Neural progenitor cell (in vitro differentiated cells): ENCODE results near the gene KIF15. TPM values are rescaled to one million over a fixed set of nuclear protein-coding genes. Genes with fewer than 3 reads are reported as not detected.

ENCODE experiments used
- DNase-seq: peaks from one replicate; pipeline ENCODE4 v3.0.0-alpha.2; 2016; ENCODE audit warnings: low spot score
- H2AFZ ChIP-seq: fragments of 200-600 bp; sonication (generic); replicated peaks from 2 replicates; pipeline ENCODE4 v1.6.1; 2016; ENCODE audit warnings: antibody characterized with exemption
- H3F3A ChIP-seq: fragments of 200-600 bp; sonication (generic); 2 replicates; pipeline ENCODE4 v1.6.1; 2016; ENCODE audit warnings: antibody characterized with exemption, low read depth
- H3K27ac ChIP-seq: fragments of 200-600 bp; sonication (generic); 2 replicates; pipeline ENCODE4 v1.5.1; 2016; ENCODE audit warnings: mild to moderate bottlenecking
- H3K27me3 ChIP-seq: fragments of 200-600 bp; sonication (generic); 2 replicates; pipeline ENCODE4 v1.6.1; 2016; ENCODE audit warnings: mild to moderate bottlenecking, moderate library complexity
- H3K36me3 ChIP-seq: fragments of 200-600 bp; sonication (generic); 2 replicates; pipeline ENCODE4 v1.5.1; 2016
- H3K4me1 ChIP-seq: fragments of 200-600 bp; sonication (generic); 2 replicates; pipeline ENCODE4 v1.6.1; 2016; ENCODE audit warnings: mixed run types
- H3K4me2 ChIP-seq: fragments of 200-600 bp; sonication (generic); 2 replicates; pipeline ENCODE4 v1.6.1; 2016
- H3K4me3 ChIP-seq: fragments of 200-600 bp; sonication (generic); 2 replicates; pipeline ENCODE4 v1.5.1; 2016
- H3K79me2 ChIP-seq: fragments of 200-600 bp; sonication (generic); 2 replicates; pipeline ENCODE4 v1.6.1; 2016; ENCODE audit warnings: low read depth
- H3K9ac ChIP-seq: fragments of 200-600 bp; sonication (generic); 2 replicates; pipeline ENCODE4 v1.6.1; 2016
- H3K9me3 ChIP-seq: fragments of 200-600 bp; sonication (generic); 2 replicates; pipeline ENCODE4 v1.5.1; 2016; ENCODE audit warnings: low read depth
- H4K20me1 ChIP-seq: fragments of 200-600 bp; sonication (generic); 2 replicates; pipeline ENCODE4 v1.6.1; 2016; ENCODE audit warnings: low read depth
- H3K27ac Mint-ChIP-seq: 3 replicates; pipeline ENCODE4 v1.8.0; 2021; ENCODE audit warnings: mixed read lengths
- H3K27me3 Mint-ChIP-seq: 2 replicates; pipeline ENCODE4 v1.8.0; 2022; ENCODE audit warnings: low read depth, mild to moderate bottlenecking, inconsistent platforms, moderate library complexity, mixed read lengths; ENCODE audit not compliant: insufficient read depth
- H3K36me3 Mint-ChIP-seq: 3 replicates; pipeline ENCODE4 v1.8.0; 2021; ENCODE audit warnings: mixed read lengths
- H3K4me1 Mint-ChIP-seq: 3 replicates; pipeline ENCODE4 v1.8.0; 2021; ENCODE audit warnings: mixed read lengths
- H3K4me3 Mint-ChIP-seq: 3 replicates; pipeline ENCODE4 v1.8.0; 2021; ENCODE audit warnings: mild to moderate bottlenecking, moderate library complexity, mixed read lengths
- H3K9me3 Mint-ChIP-seq: 3 replicates; pipeline ENCODE4 v1.8.0; 2020; ENCODE audit warnings: mixed read lengths
- CTCF ChIP-seq: fragments of 200-600 bp; sonication (generic); IDR thresholded peaks from 2 replicates; pipeline ENCODE4 v1.5.1; 2017; ENCODE audit warnings: antibody characterized with exemption, mild to moderate bottlenecking
- EZH2 ChIP-seq: fragments of 200-600 bp; sonication (generic); IDR thresholded peaks from 2 replicates; pipeline ENCODE4 v1.6.1; 2017; ENCODE audit warnings: antibody characterized with exemption, mild to moderate bottlenecking, moderate library complexity
- EZH2phosphoT487 ChIP-seq: fragments of 200-600 bp; sonication (generic); IDR thresholded peaks from 2 replicates; pipeline ENCODE4 v1.6.1; 2017; ENCODE audit warnings: antibody characterized with exemption
- total RNA-seq: library from RNA; depleted of rRNA; stranded (reverse); fragments of >200 nt; gene quantifications from 2 replicates; pipeline ENCODE4 v1.2.3, GENCODE V29; 2015; ENCODE audit warnings: low replicate concordance

Gene KIF15
- total RNA-seq, 1 donor from 2014 or later: 83.4 TPM

GRCh38 chr3:44887101-44887500 lies 125.5 kb downstream of the KIF15 start:
- Histone ChIP-seq H3K27me3 (no peaks in the 10 kb centered on the region), H4K20me1 (no peaks in the 10 kb centered on the region), H3K4me2 (no peak overlapping the region), H3K27ac (no peak overlapping the region), H2AFZ (no peak overlapping the region), H3K9me3 (no peaks in the 10 kb centered on the region), H3K36me3 (no peaks in the 10 kb centered on the region), H3F3A (no peaks in the 10 kb centered on the region), H3K4me3 (no peak overlapping the region), H3K9ac (no peak overlapping the region), H3K79me2 (no peaks in the 10 kb centered on the region), H3K4me1 (no peaks in the 10 kb centered on the region)
- TF ChIP-seq CTCF: no peak
- no peak for TF ChIP-seq EZH2phosphoT487
- TF ChIP-seq EZH2: no peak
- no peaks in the 10 kb centered on the region for H3K36me3 Mint-ChIP-seq
- H3K4me3 Mint-ChIP-seq: no peak overlapping the region
- H3K9me3 Mint-ChIP-seq: no peaks in the 10 kb centered on the region
- H3K27me3 Mint-ChIP-seq: peaks cover 4% of the 10 kb centered on the region
- H3K4me1 Mint-ChIP-seq: peaks cover 2% of the 10 kb centered on the region
- no peak overlapping the region for H3K27ac Mint-ChIP-seq
- DNase-seq: no peak

DNA sequence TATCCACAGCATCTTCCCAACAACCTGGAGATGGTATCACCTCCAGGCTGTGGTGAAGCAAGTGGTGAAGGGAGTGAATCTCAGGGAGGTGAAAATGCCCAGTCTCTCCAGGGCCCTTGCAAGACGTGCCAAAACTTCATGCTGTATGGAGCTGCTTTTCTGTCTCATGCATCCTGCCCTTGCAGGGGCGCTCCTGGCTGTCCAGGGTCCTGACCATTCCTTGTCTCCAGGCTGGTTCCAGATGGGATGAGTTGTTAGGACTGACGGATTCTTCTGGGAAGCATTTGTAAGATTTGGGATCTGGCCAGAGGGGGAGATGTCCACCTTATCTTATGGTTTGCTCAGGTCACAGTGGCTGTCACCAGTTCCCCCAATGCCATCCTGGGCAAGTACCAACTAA lies 128.7 kb downstream of the KIF15 start:
- H3K27me3 Mint-ChIP-seq: peaks cover 4% of the 10 kb centered on the region
- H3K27ac ChIP-seq: no peak overlapping the region
- no peaks in the 10 kb centered on the region for H3K79me2 ChIP-seq
- no peak overlapping the region for H3K4me2 ChIP-seq
- peaks cover 2% of the 10 kb centered on the region for H3K4me1 Mint-ChIP-seq
- no peaks in the 10 kb centered on the region for H3F3A ChIP-seq
- no peak overlapping the region for H3K4me3 Mint-ChIP-seq
- no peak overlapping the region for H3K27ac Mint-ChIP-seq
- no peak overlapping the region for H3K9ac ChIP-seq
- H2AFZ ChIP-seq: no peak overlapping the region
- no peaks in the 10 kb centered on the region for H3K36me3 ChIP-seq
- no peaks in the 10 kb centered on the region for H3K9me3 Mint-ChIP-seq
- H3K4me3 ChIP-seq: no peak overlapping the region
- H4K20me1 ChIP-seq: no peaks in the 10 kb centered on the region
- DNase-seq: peak; percentile 26
- H3K27me3 ChIP-seq: no peaks in the 10 kb centered on the region
- TF ChIP-seq CTCF (no peak), EZH2phosphoT487 (no peak)
- no peaks in the 10 kb centered on the region for H3K9me3 ChIP-seq
- no peaks in the 10 kb centered on the region for H3K36me3 Mint-ChIP-seq
- no peaks in the 10 kb centered on the region for H3K4me1 ChIP-seq

DNA sequence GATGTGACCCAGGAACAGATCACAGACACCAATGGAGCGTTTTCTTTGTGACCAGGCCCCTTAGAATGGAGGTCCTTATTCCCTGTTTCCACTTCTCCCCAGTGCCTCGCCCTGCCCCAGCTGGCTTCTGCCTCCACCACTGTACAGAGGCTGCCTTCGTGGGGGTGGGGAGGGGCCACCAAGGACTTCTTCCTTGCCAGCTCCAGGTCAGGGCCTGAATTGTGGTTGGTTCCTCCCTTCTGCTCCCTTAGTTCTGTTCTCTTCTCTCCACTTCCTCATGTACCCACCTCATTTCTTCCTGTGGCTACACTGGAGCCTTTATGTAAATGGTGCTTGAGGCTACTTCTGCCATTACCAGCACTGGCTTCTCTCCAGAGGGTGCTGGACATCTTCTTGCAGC lies 129.3 kb downstream of the KIF15 start:
- Mint-ChIP-seq H3K4me3 (no peak overlapping the region), H3K27ac (no peak overlapping the region), H3K27me3 (peaks cover 4% of the 10 kb centered on the region), H3K4me1 (no peaks in the 10 kb centered on the region), H3K36me3 (no peaks in the 10 kb centered on the region), H3K9me3 (no peaks in the 10 kb centered on the region)
- no peak for DNase-seq
- Histone ChIP-seq H3F3A (no peaks in the 10 kb centered on the region), H3K4me3 (no peak overlapping the region), H2AFZ (no peak overlapping the region), H3K4me2 (no peak overlapping the region), H3K9me3 (no peaks in the 10 kb centered on the region), H3K27ac (no peak overlapping the region), H3K79me2 (no peaks in the 10 kb centered on the region), H3K27me3 (no peaks in the 10 kb centered on the region), H4K20me1 (no peaks in the 10 kb centered on the region), H3K36me3 (no peaks in the 10 kb centered on the region), H3K9ac (no peak overlapping the region), H3K4me1 (no peaks in the 10 kb centered on the region)
- TF ChIP-seq EZH2 (no peak), CTCF (no peak), EZH2phosphoT487 (no peak)

GRCh38 chr3:44892689-44893088 lies 131.1 kb downstream of the KIF15 start:
- Mint-ChIP-seq H3K27ac (no peak overlapping the region), H3K4me3 (no peak overlapping the region)
- no peaks in the 10 kb centered on the region for H3K27me3 ChIP-seq

More at GRCh38 chr3:44892689-44893088, 131.1 kb downstream of the KIF15 start:
- TF ChIP-seq EZH2 (no peak), CTCF (no peak), EZH2phosphoT487 (no peak)
- H3K27ac ChIP-seq: no peak overlapping the region
- no peak overlapping the region for H3K4me2 ChIP-seq
- no peak overlapping the region for H2AFZ ChIP-seq
- H4K20me1 ChIP-seq: no peaks in the 10 kb centered on the region
- H3K27me3 Mint-ChIP-seq: peaks cover 4% of the 10 kb centered on the region
- H3K9me3 ChIP-seq: no peaks in the 10 kb centered on the region
- H3F3A ChIP-seq: no peaks in the 10 kb centered on the region
- H3K9ac ChIP-seq: no peak overlapping the region
- no peak for DNase-seq
- H3K4me1 ChIP-seq: no peaks in the 10 kb centered on the region
- H3K36me3 Mint-ChIP-seq: no peaks in the 10 kb centered on the region
- no peaks in the 10 kb centered on the region for H3K9me3 Mint-ChIP-seq
- no peaks in the 10 kb centered on the region for H3K79me2 ChIP-seq
- H3K4me1 Mint-ChIP-seq: no peaks in the 10 kb centered on the region
- H3K4me3 ChIP-seq: no peak overlapping the region
- H3K36me3 ChIP-seq: no peaks in the 10 kb centered on the region
